ENCODE measurements around the gene PECR.
"Not testable (repeated sequence)": the region's sequence is repeated elsewhere in the genome, so short reads cannot be mapped to it uniquely, and the experiment has no call there.

PECR gene

GRCh38 chr2:216023055-216023648 lies 58.5 kb downstream of the PECR start:
- peak; percentile 69 for DNase-seq

DNA sequence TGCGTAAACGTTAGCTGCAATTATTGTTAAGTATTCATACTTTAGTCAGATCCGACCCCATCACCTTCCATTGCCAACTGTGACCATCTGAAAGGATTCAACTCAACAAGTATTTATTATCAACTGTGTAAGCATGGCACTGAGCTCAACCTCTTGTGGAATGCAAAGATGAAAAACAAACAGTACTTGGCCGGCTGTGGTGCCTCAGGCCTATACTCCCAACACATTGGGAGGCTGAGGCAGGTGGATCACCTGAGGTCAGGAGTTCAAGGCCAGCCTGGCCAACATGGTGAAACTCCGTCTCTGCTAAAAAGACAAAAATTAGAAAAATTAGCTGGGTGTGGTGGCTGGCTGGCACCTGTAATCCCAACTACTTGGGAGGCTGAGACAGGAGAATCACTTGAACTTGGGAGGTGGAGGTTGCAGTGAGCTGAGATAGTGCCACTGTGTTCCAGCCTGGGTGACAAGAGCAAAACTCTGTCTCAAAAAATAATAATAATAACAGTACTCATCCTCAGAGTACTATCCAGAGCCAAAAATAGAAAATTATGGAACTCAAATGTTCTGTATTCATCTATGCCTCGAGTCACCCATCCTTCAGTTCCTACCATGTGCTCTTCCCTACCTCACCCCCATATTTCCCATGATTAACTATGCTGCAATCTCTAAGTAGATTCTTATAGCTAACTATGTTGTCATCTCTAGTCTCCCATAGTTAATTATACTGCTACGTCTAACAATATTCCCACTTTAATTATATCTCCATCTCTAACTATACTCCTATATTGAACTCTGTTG lies 59.6 kb downstream of the PECR start:
- DNase-seq, result no peak

- no peak for DNase-seq
These were observed 62.9 kb downstream of the PECR start for GRCh38 chr2:216018709-216019108.

GRCh38 chr2:216017365-216017764 lies 64.2 kb downstream of the PECR start:
- peak; percentile 54 for DNase-seq

DNA sequence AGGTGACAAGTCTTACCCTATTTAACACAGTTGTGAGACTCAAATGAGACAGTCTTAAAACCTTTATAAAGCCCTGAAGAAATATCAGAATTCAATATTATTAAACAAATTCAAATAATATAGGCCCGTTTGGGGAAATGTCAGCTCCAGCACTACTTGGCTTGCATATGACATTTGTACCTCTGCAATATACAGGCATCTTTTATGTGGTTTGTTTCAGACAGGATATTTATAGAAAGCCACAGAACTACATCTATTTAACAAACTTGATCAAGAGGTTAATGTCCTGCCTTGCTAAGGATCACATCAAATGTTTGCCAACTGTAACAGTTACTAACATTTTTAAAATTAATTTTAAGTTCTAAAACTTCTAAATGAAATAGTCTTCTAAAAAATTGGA lies 65.0 kb downstream of the PECR start:
- no peak for DNase-seq

GRCh38 chr2:216015722-216016464 lies 65.7 kb downstream of the PECR start:
- DNase-seq, result peak; percentile 69

DNA sequence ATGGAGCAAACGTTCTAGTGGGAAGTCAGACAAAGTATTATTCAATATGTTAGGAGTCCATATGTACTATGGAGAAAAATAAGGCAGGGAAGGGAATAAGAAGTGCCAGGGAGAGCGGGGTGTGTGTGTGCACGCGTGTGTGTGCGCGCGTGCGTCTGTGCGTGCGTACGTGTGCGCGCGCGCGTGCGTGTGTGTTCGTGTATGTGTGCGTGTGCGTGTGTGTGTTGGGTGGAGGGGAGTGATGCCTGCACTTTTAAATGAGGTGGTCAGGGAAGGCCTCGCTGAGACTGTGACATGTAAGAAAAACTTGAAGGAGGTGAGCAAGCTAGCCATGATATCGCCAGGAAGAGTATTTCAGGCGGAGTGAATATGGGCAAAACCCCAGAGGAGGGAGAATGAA lies 66.6 kb downstream of the PECR start:
- DNase-seq, result no peak

DNA sequence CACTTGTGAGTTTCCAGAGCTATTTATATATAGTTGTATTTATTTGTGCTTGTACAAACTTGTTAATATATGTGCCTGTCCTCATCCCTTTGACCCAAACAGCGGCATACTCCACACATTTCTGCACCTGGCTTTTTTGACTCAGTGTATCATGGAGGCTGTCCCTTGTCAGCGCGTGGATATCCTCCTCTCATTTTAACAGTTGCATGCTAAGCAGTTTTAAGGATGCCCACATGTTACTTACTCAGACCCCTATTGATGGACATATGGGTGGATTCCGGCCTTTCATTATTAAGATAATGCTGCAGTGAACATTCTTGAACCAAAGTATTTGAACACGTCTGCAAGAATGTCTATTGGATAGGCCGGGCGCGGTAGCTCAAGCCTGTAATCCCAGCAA lies 67.6 kb downstream of the PECR start:
- no peak for DNase-seq

DNA sequence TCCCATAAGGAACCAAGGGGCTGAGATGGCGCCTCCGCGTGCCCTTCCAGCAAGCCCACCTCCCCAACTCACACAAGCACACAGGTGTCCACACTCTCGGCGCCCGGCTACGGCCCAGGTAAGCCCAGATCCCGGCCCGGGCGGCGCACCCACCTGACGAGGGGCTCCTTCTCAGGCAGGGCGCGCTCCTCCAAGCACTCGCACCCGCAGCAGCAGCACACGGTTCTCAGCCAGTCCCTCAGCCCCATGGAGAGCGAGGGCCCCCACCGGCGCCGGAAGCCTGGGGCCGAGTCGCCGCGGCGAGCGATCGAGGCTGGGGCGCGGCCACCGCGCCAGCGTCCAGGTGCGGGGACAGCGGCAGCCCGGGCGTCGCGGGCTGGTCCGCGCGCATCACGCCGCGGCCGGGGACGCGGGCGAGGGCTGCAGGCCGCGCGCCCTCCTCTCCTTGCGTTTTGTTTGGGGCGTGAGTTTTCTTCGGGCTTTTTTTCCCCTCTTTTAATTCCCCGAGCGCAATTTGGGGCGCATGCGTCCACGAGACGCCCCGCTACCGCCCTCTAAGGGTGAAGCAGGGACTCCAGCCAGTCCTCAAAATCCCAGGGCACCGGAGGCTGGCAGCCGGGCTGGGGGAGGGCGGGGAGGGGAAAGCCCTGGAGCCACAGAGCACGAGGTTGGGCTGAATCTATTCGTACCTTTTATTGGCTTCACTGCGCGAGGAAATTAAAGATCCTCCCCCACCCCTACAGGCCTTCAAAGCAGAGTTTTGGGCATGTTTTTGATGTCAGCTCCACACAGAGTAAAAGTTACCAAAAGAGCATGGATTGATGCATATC lies 68.3 kb downstream of the PECR start, which contains the start of gene MREG:
Gene MREG, minus strand, starts transcription at position 472 of the 830 bp plus-strand sequence. Its CDS starts 224 bp downstream, at position 248.
- DNase-seq, result peak; percentile 92

DNA sequence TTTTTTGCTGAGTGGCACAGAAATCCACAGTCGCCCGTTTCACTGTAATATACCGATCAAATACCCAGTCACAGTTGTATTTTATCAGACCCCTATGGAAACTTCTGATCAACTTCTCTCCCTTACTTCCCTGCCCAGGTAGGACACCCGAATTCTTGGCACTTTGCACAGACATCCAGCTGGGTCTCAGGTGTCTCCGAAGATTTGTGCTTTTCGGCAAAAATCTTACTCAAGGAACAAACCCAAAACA lies 68.9 kb downstream of the PECR start:
- no peak for DNase-seq

DNA sequence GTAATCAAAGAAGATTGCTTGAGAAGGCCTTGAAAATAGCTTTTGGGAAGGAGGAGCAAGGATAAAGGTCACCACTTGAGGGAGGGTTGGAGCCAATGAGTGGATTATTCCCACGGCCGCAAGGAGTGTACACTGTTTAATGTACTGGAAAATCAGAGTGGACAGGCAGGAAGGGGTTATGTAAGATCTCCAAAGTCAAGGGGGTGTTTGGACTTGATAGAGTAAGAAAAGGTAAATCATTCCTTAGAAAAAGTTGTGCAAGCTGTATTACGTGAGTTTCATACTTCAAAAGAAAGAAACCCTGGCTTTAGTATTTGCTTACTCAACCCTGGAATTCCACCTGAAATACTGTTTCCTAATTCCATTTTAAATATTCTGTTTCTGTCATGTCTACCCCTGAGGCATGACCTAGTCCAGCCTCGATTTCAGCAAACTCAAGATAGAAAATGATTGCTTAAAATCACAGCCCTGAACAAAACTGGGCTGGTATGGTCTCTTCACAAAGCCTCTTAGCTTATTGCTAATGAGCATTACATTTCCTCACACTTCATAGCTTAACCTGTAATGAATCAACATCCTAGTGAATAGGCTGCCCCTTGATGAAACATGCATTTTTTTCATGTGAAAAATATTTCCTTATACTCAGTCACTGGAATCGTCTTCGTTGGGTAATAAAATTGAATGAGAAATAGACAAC lies 69.3 kb downstream of the PECR start:
- DNase-seq, result no peak

GRCh38 chr2:216009215-216009614 lies 72.4 kb downstream of the PECR start:
- not testable (repeated sequence) for DNase-seq

- no peak for DNase-seq
These were observed 73.2 kb downstream of the PECR start for GRCh38 chr2:216008387-216008786.

- DNase-seq, result peak; percentile 73
These were observed 75.4 kb downstream of the PECR start for GRCh38 chr2:216006164-216006663.

DNA sequence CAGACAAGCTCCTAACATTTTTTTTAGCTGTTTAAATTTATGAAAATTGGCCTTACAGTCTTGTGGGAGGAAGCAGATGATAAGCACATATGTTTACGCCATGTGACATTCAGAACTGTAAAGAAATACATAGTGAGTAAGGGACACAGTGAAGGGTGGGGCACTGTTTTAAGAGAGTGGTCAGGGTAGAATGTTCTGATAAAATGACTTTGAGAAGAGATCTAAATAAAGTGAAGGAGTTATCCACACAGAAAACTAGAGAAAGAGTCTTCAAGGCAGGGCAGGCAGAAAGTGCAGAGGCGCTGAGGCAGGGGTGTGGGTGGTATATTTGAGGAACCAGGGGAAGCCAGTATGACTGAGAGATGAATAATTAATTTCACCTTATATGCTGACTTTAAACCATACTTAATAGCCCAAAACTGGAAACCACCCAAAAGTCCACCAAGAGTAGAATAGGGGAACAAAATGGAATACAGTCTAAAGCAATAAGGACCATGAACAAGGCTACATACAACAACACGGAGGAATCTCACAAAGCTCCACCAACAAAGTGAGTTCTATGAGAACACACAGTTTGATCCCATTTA lies 76.8 kb downstream of the PECR start:
- DNase-seq, result peak; percentile 44

GRCh38 chr2:216003876-216004696 lies 77.5 kb downstream of the PECR start:
- no peak for DNase-seq

DNA sequence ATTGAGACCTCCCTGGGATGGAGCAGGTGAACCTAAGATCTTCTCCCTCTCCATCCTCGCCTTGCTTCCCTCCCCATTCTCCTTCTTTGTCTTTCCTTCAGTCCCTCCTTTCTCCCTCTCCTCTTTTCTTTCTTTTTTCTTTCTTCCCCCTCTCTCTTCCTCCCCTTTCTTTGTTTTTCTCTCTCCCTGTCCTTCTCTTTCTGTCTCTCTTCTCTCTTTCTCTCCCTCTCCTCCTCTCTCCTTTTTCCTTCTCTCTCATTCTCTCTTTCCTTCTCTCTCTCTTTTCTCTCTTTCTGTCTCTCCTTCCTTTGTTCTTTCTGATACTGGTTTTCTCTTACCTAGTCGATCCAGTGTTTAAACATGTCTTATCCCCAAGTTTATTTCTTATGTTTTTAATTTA lies 78.9 kb downstream of the PECR start:
- no peak for DNase-seq

- no peak for DNase-seq
These were observed 79.4 kb downstream of the PECR start for GRCh38 chr2:216002101-216002678.

DNA sequence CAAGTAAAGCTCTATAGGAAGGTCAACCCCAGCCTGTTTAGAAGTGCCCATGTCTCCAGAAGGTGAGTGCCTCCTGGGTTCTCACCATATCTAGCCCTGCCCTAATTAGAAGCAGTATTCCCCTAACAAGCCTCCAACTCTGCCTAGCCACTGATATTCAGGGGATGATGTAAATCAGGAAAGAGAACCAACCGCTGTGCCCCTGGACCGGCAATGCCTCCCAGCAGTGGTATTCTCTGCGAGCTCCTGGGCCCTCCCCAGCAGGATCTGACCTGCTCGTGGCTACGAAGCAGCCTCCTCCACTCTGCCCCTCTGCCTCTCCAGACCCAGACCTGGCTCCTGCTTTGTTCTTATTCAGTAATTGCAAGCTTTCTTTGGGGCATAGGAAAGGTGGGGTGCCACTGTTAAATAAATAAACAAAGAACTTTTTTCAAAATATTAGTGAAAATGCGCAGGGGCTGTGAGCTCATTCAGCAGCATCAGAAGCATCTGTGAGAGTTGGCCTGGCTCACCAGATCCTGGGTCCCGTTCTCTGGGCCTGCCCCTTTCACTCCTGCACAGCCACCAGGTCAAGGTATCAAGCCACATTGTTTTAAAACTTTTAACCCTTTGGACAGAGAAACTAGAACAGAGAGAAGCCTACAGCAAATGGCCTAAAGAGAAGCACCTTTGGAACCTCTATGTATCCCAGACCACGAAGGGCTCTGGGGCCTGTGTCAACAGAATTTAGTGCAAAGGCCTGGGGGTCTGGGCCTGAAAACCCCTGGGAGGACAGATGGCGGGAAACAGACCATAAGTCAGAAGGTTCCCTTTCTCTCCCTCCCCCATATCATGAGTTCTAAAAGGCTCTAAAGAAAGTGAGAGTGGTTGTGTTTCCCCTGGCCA lies 80.2 kb downstream of the PECR start:
- DNase-seq, result no peak

GRCh38 chr2:215998636-215999035 lies 83.0 kb downstream of the PECR start:
- no peak for DNase-seq

All from stimulated activated CD4-positive, alpha-beta T cell treated with anti-CD3 and anti-CD28 coated beads, Interleukin-15, amount 100 ng/mL, for 24 hours (primary cell).